NB4 (cell line): Measurements from ENCODE around the gene CHST9.

Experiments
- CTCF ChIP-seq: IDR thresholded peaks from one replicate; pipeline ENCODE4 v1.5.1; 2012; ENCODE audit warnings: low read depth, low read length
- MAX ChIP-seq: IDR thresholded peaks from 2 replicates; pipeline ENCODE4 v1.6.1; 2011; ENCODE audit warnings: low read depth, low read length
- MYC ChIP-seq: IDR thresholded peaks from 2 replicates; pipeline ENCODE4 v1.6.1; 2011; ENCODE audit warnings: low read depth, low read length
- POLR2A ChIP-seq: IDR thresholded peaks from 2 replicates; pipeline ENCODE4 v1.6.1; 2011; ENCODE audit warnings: mild to moderate bottlenecking; ENCODE audit not compliant: insufficient read length; ENCODE audit errors: extremely low read depth

GRCh38 chr18:27009293-27009692, 175.8 kb downstream of the CHST9 start:
- TF ChIP-seq CTCF (no peak), POLR2A (no peak), MAX (no peak), MYC (no peak)
